ENCODE results near the gene HS3ST4. TPM values are rescaled to one million over a fixed set of nuclear protein-coding genes. Genes with fewer than 3 reads are reported as not detected.

Gene HS3ST4
- total RNA-seq, 2 donors from 2014 or later: 4.7 to 5.0 TPM

DNA sequence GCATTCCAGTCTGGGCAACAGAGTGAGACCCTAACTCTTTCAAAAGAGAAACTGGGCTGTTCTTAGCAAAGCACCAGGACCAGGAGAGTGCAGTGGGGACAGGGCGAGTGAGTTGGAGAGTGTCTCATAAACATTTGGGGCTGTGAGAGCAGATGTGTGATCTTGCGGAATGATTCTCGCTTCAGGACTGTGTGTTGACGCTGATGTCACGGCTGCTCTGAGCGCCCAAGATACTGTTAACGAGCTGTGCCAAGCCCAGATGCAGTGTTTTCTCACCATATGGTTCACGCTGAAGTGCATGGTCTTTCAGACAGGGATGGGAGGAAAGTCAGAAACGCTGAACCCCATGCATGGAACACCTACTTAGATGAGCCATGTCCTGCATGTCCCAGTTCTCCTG is 438.2 kb downstream of the HS3ST4 start:
- H3K36me3 Mint-ChIP-seq (ENCODE audit: low read depth): no peaks in the 10 kb centered on the region
- no peak overlapping the region for H3K27ac Mint-ChIP-seq
- DNase-seq: no peak
- peaks cover 48% of the 10 kb centered on the region for H3K27me3 ChIP-seq (ENCODE audit: control insufficient read depth, insufficient read depth, low read length, poor library complexity, severe bottlenecking)
- H3K4me3 Mint-ChIP-seq: no peak overlapping the region
- TF ChIP-seq CTCF (conservative IDR thresholded peaks at IDR 0.05): no peak
- H3K4me1 Mint-ChIP-seq: peaks cover 21% of the 10 kb centered on the region
- peaks cover 5% of the 10 kb centered on the region for H3K4me1 ChIP-seq (ENCODE audit: control insufficient read depth, insufficient read depth, low read length)
- peaks cover 47% of the 10 kb centered on the region for H3K27me3 Mint-ChIP-seq (ENCODE audit: insufficient read depth)
- no peaks in the 10 kb centered on the region for H3K36me3 ChIP-seq (ENCODE audit: control insufficient read depth, insufficient read depth, low read length)
- no peak overlapping the region for H3K27ac ChIP-seq (ENCODE audit: low read depth, low read length)
- no peak overlapping the region for H3K9ac ChIP-seq (ENCODE audit: extremely low read depth, low read length, poor library complexity, severe bottlenecking)
- H3K4me3 ChIP-seq (ENCODE audit: low read length): no peak overlapping the region
- no peaks in the 10 kb centered on the region for H3K9me3 Mint-ChIP-seq
- 93 to 94% methylated on average over 8 to 9 of the region's 9 CpGs for WGBS, 2 experiments (ENCODE audit: insufficient coverage in 1 of 2, insufficient read length in 1 of 2)
- no peaks in the 10 kb centered on the region for H3K9me3 ChIP-seq (ENCODE audit: control insufficient read depth, low read length)

DNA sequence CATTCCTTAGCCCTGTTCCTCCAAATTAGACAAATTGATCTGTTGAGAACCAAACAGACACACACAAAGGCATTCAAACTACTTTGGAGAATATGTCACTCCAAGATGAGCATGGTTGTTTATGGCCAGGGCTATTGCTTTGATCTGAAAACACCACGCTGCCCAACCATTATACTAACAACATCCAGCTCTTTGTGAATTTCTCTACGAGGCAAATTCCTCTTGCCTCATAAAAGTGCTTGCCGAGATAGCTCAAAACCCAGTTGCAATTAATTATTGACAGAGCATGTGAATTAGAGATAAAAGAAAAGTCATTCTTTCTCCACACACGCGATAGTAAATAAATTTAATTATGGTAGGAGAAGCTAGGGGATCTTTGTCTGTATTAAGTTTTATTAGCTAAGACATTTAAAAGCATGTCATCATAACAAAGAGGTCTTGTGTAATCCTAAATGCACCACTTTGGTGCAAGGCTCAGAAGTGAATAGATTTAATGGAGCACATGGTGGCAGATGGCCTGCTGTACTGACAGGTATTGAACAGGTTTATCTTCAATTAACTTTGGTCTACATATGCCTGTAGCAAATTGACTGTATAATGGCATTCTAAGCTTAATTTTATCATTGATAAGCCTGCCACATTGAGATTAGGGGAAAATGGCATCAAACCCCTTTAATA is 441.8 kb downstream of the HS3ST4 start:
- Histone ChIP-seq H3K9me3 (ENCODE audit: control insufficient read depth, low read length) (no peaks in the 10 kb centered on the region), H3K9ac (ENCODE audit: extremely low read depth, low read length, poor library complexity, severe bottlenecking) (no peak overlapping the region), H3K27ac (ENCODE audit: low read depth, low read length) (no peak overlapping the region), H3K4me3 (ENCODE audit: low read length) (no peak overlapping the region), H3K36me3 (ENCODE audit: control insufficient read depth, insufficient read depth, low read length) (no peaks in the 10 kb centered on the region), H3K27me3 (ENCODE audit: control insufficient read depth, insufficient read depth, low read length, poor library complexity, severe bottlenecking) (peaks cover 70% of the 10 kb centered on the region), H3K4me1 (ENCODE audit: control insufficient read depth, insufficient read depth, low read length) (peaks cover 5% of the 10 kb centered on the region)
- H3K4me1 Mint-ChIP-seq: peaks cover 21% of the 10 kb centered on the region
- H3K27ac Mint-ChIP-seq: no peak overlapping the region
- H3K36me3 Mint-ChIP-seq (ENCODE audit: low read depth): no peaks in the 10 kb centered on the region
- H3K4me3 Mint-ChIP-seq: no peak overlapping the region
- TF ChIP-seq CTCF (conservative IDR thresholded peaks at IDR 0.05): no peak
- H3K9me3 Mint-ChIP-seq: no peaks in the 10 kb centered on the region
- peaks cover 56% of the 10 kb centered on the region for H3K27me3 Mint-ChIP-seq (ENCODE audit: insufficient read depth)
- WGBS, 2 experiments (ENCODE audit: insufficient coverage in 1 of 2, insufficient read length in 1 of 2): 72 to 87% methylated on average over 3 to 5 of the region's 5 CpGs
- DNase-seq: no peak

DNA sequence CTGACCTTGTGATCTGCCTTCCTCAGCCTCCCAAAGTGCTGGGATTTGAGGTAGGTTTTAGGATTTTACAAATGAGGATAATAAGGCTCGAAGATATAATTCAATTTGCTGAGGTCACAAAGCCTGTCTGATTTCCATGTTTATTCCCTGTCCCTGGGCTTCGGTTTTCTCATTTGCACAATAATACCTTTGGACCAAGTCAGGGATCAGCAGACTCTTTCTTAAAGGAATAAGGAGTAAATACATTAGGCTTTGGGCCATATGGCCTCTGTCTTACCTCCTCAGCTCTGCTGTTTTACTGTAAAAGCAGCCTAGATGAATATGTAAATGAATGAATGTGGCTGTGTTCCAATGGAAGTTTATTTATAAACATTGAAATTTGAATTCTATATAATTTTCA is 442.8 kb downstream of the HS3ST4 start:
- Histone ChIP-seq H3K36me3 (ENCODE audit: control insufficient read depth, insufficient read depth, low read length) (no peaks in the 10 kb centered on the region), H3K27ac (ENCODE audit: low read depth, low read length) (no peak overlapping the region), H3K9me3 (ENCODE audit: control insufficient read depth, low read length) (no peaks in the 10 kb centered on the region), H3K9ac (ENCODE audit: extremely low read depth, low read length, poor library complexity, severe bottlenecking) (no peak overlapping the region), H3K27me3 (ENCODE audit: control insufficient read depth, insufficient read depth, low read length, poor library complexity, severe bottlenecking) (peaks cover 64% of the 10 kb centered on the region), H3K4me1 (ENCODE audit: control insufficient read depth, insufficient read depth, low read length) (peaks cover 5% of the 10 kb centered on the region), H3K4me3 (ENCODE audit: low read length) (no peak overlapping the region)
- 73% methylated on average over 2 of the region's 2 CpGs; no CpG with 5 or more reads in 1 of the 2 experiments for WGBS, 2 experiments (ENCODE audit: insufficient coverage in 1 of 2, insufficient read length in 1 of 2)
- no peak overlapping the region for H3K4me3 Mint-ChIP-seq
- H3K27me3 Mint-ChIP-seq (ENCODE audit: insufficient read depth): peaks cover 47% of the 10 kb centered on the region
- DNase-seq: no peak
- TF ChIP-seq CTCF (conservative IDR thresholded peaks at IDR 0.05): no peak
- no peaks in the 10 kb centered on the region for H3K9me3 Mint-ChIP-seq
- H3K36me3 Mint-ChIP-seq (ENCODE audit: low read depth): no peaks in the 10 kb centered on the region
- H3K27ac Mint-ChIP-seq: no peak overlapping the region
- peaks cover 21% of the 10 kb centered on the region for H3K4me1 Mint-ChIP-seq
